GOT3 (cell line): ENCODE results near the gene WDR43.
"Not testable (repeated sequence)": the region's sequence is repeated elsewhere in the genome, so short reads cannot be mapped to it uniquely, and the experiment has no call there.

Experiments used
- DNase-seq: peaks from one replicate; lab custom pipeline; 2025; ENCODE audit warnings: mixed read lengths; lab: John Stamatoyannopoulos, UW

The WDR43 gene

GRCh38 chr2:28962505-28962904 is 68.0 kb downstream of the WDR43 start:
- DNase-seq: no peak

DNA sequence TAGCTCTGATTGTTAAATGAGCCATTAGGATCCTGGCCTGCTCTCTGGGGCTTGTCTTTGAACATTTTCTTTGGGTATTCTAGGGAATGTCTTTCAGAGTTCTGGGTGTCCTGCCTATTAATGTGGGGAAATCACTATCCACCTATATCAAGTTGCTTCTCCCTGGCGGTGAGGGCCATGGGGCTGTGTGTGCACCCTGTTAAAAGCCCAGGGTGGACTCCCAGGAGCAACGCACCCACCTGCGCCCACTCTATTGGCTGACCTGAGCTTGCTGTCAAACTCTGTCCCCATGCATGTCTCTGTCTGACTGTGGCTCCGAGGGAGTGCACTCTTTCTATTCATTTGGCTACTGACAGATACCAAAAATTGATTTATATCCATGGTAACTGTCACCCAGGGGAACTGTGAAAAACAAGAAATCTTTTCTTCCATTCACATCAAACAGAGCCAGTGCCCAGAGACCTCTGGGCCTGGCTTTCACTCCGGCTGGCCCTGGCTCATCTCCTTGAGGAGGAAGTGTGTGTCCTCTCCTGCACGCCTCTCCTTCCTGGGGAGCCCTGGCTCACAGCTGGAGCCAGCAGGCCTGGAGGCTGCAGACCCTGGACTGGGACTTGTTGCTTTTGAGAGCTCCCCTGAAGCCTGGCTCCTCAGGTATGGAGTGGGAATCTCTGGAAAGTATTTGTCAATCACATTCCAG is 76.1 kb downstream of the WDR43 start:
- DNase-seq: no peak

GRCh38 chr2:28972778-28973335 is 78.4 kb downstream of the WDR43 start:
- no peak for DNase-seq

- DNase-seq: no peak
Measured at GRCh38 chr2:28974252-28974651, 79.8 kb downstream of the WDR43 start.

GRCh38 chr2:28975671-28976070 is 81.2 kb downstream of the WDR43 start:
- DNase-seq: no peak

DNA sequence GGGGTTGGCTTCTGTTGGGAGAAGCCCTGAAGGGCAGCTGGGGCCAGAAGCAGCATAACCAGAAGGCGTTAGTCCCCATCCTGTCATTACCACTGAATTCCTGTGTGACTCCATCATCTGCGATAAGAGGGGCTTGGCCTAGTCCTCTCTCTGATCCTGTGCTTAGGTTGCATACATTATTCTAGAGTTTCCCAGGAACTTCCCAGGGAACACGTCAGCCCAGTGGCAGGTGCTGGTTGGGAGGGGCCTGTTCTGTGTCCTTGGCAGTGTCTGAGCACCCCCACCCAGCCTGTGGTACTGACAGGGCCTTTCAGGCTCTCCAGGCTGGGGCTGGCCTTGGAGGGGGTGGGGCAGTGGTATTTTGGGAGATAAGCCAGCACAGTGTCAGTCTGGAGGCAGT is 82.1 kb downstream of the WDR43 start:
- no peak for DNase-seq

DNA sequence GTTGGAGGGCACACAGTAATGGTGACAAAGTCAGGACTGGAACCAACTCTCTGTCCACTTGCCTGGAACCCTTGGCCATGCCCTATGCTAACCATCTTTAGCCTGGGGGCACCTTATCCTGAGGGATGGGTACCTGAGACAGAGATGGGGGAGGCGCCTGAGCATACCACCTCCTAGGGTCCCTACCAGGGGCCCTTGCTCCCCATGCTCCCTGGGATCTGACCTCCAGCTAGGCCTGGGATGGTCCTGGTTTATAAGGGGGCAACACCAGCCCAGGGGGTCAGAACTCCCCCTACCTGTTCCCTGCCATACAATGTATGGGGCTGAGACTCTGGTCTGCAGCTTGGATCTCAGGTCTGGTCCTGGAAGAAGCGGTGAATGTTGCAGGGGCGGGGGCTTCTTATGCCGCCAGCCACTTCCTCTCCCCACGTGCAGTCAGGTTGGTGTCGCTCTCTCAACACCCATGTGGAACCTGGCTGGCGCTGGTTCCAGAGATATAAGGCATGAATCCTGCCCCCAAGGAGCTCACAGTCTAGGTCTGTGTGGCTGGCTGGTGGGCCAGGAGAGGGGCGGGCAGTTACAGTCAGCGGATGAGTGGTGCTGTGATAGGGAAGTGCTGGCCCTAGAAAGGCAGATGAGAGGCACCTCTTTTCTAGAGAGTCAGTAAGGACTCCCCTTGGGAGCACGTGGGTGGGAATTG is 82.9 kb downstream of the WDR43 start:
- no peak for DNase-seq

DNA sequence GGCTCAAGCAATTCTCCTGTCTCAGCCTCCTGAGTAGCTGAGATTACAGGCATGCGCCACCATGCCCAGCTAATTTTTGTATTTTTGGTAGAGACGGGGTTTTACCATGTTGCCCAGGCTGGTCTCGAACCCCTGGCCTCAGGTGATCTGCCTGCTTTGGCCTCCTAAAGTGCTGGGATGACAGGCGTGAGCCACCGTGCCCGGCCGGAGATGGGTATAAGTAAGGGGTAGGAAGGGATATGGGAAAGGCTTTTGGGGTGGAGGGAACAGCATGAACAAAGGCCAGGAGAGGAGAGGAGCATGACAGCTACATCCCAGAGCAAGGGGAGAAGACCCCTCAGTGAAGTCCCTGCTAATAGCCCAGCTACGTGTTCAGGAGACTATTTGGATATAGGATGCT is 83.5 kb downstream of the WDR43 start:
- not testable (repeated sequence) for DNase-seq

DNA sequence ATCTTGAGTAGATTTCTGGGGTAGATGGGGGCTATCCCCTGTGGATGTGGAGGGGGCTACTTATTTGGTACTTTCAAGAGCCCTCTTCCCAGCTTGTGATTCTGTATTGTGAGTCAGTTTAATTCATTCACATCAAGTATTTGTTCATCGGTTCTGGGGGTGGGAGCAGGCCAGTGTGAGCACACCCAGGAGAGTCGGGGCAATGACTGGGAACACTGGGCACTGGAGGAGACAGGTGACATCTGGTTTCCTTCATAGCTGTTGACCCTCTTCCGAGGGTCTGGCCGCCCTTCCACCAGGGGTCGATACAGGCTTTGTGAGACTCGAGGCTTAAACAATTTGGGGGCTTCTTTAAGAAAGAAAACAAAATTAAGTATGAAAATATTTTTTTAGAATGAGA is 84.1 kb downstream of the WDR43 start:
- no peak for DNase-seq

DNA sequence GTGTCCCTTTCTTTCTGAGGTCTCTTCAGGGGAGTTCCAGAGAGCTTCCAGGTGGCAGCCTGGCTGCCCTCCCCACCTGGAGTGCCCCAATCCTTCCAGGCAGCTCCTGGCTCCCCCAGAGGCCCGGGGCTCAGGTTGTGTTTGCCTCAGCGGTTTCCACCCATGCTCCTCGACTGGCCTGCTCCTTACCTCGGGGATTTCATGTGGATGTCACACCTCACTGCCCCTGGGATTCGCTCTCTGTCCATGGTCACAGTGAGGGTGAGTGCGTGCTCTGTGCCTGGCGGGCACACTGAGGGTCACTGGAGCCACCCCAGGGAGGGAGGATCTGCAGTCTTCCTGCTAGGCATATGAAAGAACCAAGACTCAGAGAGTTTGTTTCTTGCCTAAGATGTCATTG is 84.6 kb downstream of the WDR43 start:
- DNase-seq: no peak

- DNase-seq: no peak
Measured at GRCh38 chr2:28979576-28980366, 85.3 kb downstream of the WDR43 start.

DNA sequence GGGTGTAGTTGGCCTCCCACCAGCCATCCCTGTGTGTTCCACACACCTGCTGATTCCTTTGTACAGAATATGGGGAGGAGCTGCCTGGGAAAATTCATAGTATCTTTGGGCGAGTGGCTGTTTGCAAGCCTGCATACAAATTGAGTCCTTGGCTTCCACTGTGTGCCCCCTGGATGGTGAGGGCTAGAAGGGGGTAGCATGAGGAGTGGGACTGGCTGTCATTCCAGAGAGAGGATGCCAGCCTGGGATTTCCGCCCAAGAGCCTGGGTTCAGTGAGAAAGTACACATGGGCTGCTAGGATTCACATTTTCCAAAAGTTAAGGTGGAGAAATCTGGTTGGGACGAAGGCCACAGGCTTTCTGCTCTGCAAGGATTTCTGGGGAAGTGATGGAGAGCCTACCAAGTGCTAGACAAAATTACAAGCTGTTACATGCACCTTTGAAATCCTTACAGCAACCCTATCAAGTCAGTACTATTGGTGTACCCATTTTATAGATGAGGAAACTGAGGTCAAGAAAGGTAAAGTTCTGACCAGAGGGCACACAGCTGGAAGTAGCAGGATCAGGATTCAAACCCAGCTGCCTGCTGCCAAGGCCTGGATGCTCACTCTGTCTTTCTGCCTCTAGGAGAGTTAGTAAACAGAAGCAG is 86.0 kb downstream of the WDR43 start:
- no peak for DNase-seq

DNA sequence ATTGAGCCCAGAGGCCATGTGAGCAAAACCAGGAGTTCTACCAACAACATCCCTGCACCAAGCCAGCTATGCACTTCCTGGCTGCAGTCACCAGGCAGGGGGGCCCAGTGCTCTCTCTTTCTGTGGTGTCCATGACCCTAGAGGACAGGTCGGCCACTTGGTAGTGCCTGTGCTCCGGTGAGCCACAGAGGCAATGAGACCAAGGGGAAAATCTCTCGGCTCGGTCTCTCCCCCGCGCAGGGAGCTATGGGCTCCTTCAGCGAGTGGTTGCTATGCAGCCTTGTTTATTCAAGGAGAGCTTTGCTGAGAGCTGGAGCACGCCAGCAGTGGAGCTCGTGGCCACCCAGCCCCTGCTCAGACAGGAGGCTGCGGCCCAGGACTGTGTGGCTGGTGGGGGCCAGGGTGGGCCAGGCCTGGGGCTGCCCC is 86.6 kb downstream of the WDR43 start, which contains the start of gene TOGARAM2:
Gene TOGARAM2 (plus strand): TSS at position 283 of the 426 bp plus-strand sequence. CDS start 13,537 bp downstream, outside the sequence.
- DNase-seq: no peak

- DNase-seq: no peak
Measured at GRCh38 chr2:28981620-28982376, 87.3 kb downstream of the WDR43 start.

- no peak for DNase-seq
Measured at GRCh38 chr2:28982381-28982950, 88.0 kb downstream of the WDR43 start.

GRCh38 chr2:28986429-28986828 is 92.0 kb downstream of the WDR43 start:
- DNase-seq: no peak

GRCh38 chr2:28989973-28990372 is 95.5 kb downstream of the WDR43 start:
- DNase-seq: no peak

GRCh38 chr2:28990445-28990844 is 96.0 kb downstream of the WDR43 start:
- no peak for DNase-seq

GRCh38 chr2:28991021-28991420 is 96.6 kb downstream of the WDR43 start:
- no peak for DNase-seq

- DNase-seq: no peak
Measured at GRCh38 chr2:28991460-28991859, 97.0 kb downstream of the WDR43 start.
